DOHH2 (cell line): ENCODE measurements around the gene CNTNAP5.

Experiments used
- H3F3A ChIP-seq: fragments of 200-600 bp; sonication (generic), shearing (Covaris generic); 2 replicates; pipeline ENCODE4 v1.6.0; 2016; ENCODE audit warnings: antibody characterized with exemption, mild to moderate bottlenecking; ENCODE audit not compliant: control insufficient read depth, insufficient read depth
- H3K27ac ChIP-seq: fragments of 200-600 bp; sonication (generic); 2 replicates; pipeline ENCODE4 v1.5.1; 2014; ENCODE audit warnings: low read depth, mild to moderate bottlenecking, low read length, moderate library complexity
- H3K27me3 ChIP-seq: fragments of 200-600 bp; sonication (generic); 2 replicates; pipeline ENCODE4 v1.6.1; 2014; ENCODE audit warnings: mild to moderate bottlenecking, low read length, mixed read lengths; ENCODE audit not compliant: control insufficient read depth
- H3K36me3 ChIP-seq: fragments of 200-600 bp; sonication (generic); 2 replicates; pipeline ENCODE4 v1.6.1; 2014; ENCODE audit warnings: mild to moderate bottlenecking, low read length, moderate library complexity, mixed read lengths; ENCODE audit not compliant: control insufficient read depth
- H3K4me1 ChIP-seq: fragments of 200-600 bp; sonication (generic); 2 replicates; pipeline ENCODE4 v1.6.1; 2014; ENCODE audit warnings: mild to moderate bottlenecking, low read length, mixed read lengths; ENCODE audit not compliant: control insufficient read depth
- H3K4me2 ChIP-seq: fragments of 200-600 bp; sonication (generic); 2 replicates; pipeline ENCODE4 v1.6.0; 2014; ENCODE audit warnings: mild to moderate bottlenecking, low read length, moderate library complexity
- H3K4me3 ChIP-seq: fragments of 200-600 bp; sonication (generic); 2 replicates; pipeline ENCODE4 v1.5.1; 2014; ENCODE audit warnings: mild to moderate bottlenecking, low read length, mixed read lengths
- H3K79me2 ChIP-seq: fragments of 200-600 bp; sonication (generic); 2 replicates; pipeline ENCODE4 v1.6.1; 2014; ENCODE audit warnings: mild to moderate bottlenecking, low read length, mixed read lengths; ENCODE audit not compliant: control insufficient read depth
- H3K9me2 ChIP-seq: fragments of 200-600 bp; sonication (generic); replicated peaks from 2 replicates; pipeline ENCODE4 v1.6.1; 2014; ENCODE audit warnings: mild to moderate bottlenecking, low read length, mixed read lengths; ENCODE audit not compliant: control insufficient read depth
- H3K9me3 ChIP-seq: fragments of 200-600 bp; sonication (generic); 2 replicates; pipeline ENCODE4 v1.6.1; 2014; ENCODE audit warnings: antibody characterized with exemption, low read length, mixed read lengths; ENCODE audit not compliant: control insufficient read depth, insufficient read depth
- H4K20me1 ChIP-seq: fragments of 200-600 bp; sonication (generic); 2 replicates; pipeline ENCODE4 v1.6.0; 2014; ENCODE audit warnings: low read depth, mild to moderate bottlenecking, antibody characterized with exemption, low read length, moderate library complexity; ENCODE audit not compliant: control insufficient read depth, insufficient read depth
- CTCF ChIP-seq: fragments of 200-600 bp; sonication (generic); IDR thresholded peaks from one replicate; pipeline ENCODE4 v1.5.1; 2014; ENCODE audit warnings: antibody characterized with exemption, mild to moderate bottlenecking, low read depth, low read length; ENCODE audit not compliant: poor library complexity, severe bottlenecking
- EZH2phosphoT487 ChIP-seq: fragments of 200-600 bp; sonication (generic); IDR thresholded peaks from 2 replicates; pipeline ENCODE4 v1.6.1; 2017; ENCODE audit warnings: borderline replicate concordance, mild to moderate bottlenecking, antibody characterized with exemption, low read length, moderate library complexity, mixed read lengths

Gene CNTNAP5

GRCh38 chr2:124607679-124608078 lies 582.6 kb downstream of the CNTNAP5 start:
- Histone ChIP-seq H3K9me2 (no peaks in the 10 kb centered on the region), H4K20me1 (no peaks in the 10 kb centered on the region), H3K9me3 (no peaks in the 10 kb centered on the region), H3K36me3 (no peaks in the 10 kb centered on the region), H3K27ac (no peak overlapping the region), H3K4me3 (no peak overlapping the region), H3F3A (no peaks in the 10 kb centered on the region), H3K4me2 (no peak overlapping the region), H3K27me3 (no peaks in the 10 kb centered on the region), H3K79me2 (no peaks in the 10 kb centered on the region), H3K4me1 (no peaks in the 10 kb centered on the region)
- TF ChIP-seq CTCF, result no peak
- no peak for TF ChIP-seq EZH2phosphoT487

GRCh38 chr2:124609667-124610066 lies 584.6 kb downstream of the CNTNAP5 start:
- no peak overlapping the region for H3K27ac ChIP-seq
- no peaks in the 10 kb centered on the region for H3K27me3 ChIP-seq
- H3K9me3 ChIP-seq, result no peaks in the 10 kb centered on the region
- no peaks in the 10 kb centered on the region for H3K9me2 ChIP-seq
- no peaks in the 10 kb centered on the region for H3K36me3 ChIP-seq
- no peaks in the 10 kb centered on the region for H4K20me1 ChIP-seq
- H3K4me2 ChIP-seq, result no peak overlapping the region
- H3K4me3 ChIP-seq, result no peak overlapping the region
- no peak for TF ChIP-seq EZH2phosphoT487
- no peak for TF ChIP-seq CTCF
- H3K4me1 ChIP-seq, result no peaks in the 10 kb centered on the region
- no peaks in the 10 kb centered on the region for H3F3A ChIP-seq
- no peaks in the 10 kb centered on the region for H3K79me2 ChIP-seq

GRCh38 chr2:124610141-124610540 lies 585.1 kb downstream of the CNTNAP5 start:
- Histone ChIP-seq H3K36me3 (no peaks in the 10 kb centered on the region), H3K4me1 (no peaks in the 10 kb centered on the region), H3K27me3 (no peaks in the 10 kb centered on the region), H3K4me2 (no peak overlapping the region), H3K4me3 (no peak overlapping the region), H4K20me1 (no peaks in the 10 kb centered on the region), H3K9me3 (no peaks in the 10 kb centered on the region), H3K27ac (no peak overlapping the region), H3F3A (no peaks in the 10 kb centered on the region), H3K79me2 (no peaks in the 10 kb centered on the region), H3K9me2 (no peaks in the 10 kb centered on the region)
- TF ChIP-seq EZH2phosphoT487, result no peak
- no peak for TF ChIP-seq CTCF

GRCh38 chr2:124610866-124611265 lies 585.8 kb downstream of the CNTNAP5 start:
- Histone ChIP-seq H3F3A (no peaks in the 10 kb centered on the region), H3K36me3 (no peaks in the 10 kb centered on the region), H3K79me2 (no peaks in the 10 kb centered on the region), H3K4me2 (no peak overlapping the region), H3K27ac (no peak overlapping the region), H3K9me2 (no peaks in the 10 kb centered on the region), H3K4me1 (no peaks in the 10 kb centered on the region), H3K9me3 (no peaks in the 10 kb centered on the region), H4K20me1 (no peaks in the 10 kb centered on the region), H3K27me3 (no peaks in the 10 kb centered on the region), H3K4me3 (no peak overlapping the region)
- TF ChIP-seq EZH2phosphoT487 (no peak), CTCF (no peak)
